IPS-NIHi7 (cell line): ENCODE measurements around the gene RTL1.

Source experiments
- DNase-seq: peaks from one replicate; pipeline ENCODE4 v3.0.0; 2012; ENCODE audit warnings: mixed read lengths; ENCODE audit errors: extremely low spot score

Gene RTL1

DNA sequence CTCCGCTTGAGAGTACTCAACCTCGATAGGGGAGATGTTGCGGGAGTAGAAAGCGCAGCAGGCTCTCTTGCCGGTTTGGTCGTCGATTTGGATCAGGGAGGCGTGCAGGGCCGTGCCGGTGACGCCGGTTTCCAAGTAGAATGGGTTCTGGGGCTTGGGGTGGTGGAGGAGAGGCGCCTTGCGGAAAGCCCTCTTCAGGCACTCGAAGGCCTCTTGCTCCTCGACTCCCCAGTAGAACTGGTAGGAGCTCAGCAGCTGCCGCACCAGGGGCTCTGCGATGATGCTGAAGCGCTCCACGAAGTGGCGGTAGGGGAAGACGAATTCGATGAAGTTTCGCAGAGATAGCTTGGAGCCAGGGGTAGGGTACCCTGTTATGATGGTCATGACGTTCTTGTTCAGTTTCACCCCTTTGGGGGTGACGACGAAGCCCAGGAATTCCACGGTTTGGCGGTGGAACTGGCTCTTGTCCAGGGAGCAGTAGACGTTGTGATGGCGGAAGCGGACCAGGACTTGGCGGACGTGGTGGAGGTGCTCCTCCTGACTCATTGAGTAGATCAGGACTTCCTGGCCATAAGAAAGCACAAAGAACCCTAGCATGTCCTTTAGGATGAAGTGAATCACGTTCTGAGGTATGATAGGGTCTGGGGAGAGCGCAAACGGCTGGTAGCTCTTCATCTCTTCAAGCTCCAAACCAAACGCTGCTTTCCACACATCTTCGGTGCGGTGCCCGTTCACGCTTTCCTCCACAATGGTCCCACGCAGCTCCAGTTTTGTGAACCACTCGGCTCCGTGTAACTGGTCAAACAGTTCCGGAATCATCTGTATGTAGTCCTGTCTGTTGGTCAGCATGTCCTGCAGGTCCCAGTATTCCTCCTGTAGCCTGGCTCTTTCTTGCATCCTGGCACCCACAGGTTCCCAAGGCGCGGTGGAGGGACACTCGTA is 21.2 kb downstream of the RTL1 start:
- DNase-seq: no peak

DNA sequence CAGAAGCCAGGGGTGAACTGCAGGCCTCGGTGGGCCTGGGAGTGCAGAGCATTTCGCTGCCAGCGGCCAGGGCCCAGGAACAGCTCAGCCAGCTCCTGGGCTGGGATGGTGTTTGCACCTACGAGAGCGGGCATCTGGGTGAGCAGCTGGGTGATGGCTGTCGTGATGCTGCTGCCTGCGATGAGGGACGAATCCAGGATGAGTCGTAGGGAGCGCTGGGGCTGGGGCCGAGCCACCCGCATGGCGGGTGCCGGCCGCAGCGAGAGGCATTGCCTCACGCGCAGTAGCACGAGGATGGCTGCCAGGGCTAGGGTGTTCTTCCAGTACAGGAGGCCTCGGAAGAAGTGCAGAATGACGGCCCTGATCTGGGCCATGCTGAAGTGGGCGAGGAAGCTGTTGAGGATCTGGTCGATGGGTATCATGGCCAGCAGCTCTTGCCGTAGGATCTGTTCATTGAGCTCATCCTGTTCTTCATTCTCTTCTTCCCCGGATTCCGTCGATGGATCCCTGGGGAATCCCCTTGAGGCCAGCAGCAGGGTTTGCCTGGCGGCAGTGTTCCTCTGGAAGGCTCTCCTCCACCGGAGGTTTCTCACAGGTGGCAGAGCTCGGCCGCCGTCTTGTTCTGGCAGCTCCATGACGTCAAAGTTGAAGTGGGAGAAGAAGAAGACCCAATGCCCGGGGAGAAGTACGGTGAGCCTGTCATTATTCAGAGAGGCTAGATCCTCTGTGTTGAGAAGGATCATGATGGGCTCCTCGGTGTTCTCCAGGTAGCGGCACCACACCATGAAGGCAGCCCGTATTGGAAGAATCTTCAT is 22.1 kb downstream of the RTL1 start:
- DNase-seq: no peak

DNA sequence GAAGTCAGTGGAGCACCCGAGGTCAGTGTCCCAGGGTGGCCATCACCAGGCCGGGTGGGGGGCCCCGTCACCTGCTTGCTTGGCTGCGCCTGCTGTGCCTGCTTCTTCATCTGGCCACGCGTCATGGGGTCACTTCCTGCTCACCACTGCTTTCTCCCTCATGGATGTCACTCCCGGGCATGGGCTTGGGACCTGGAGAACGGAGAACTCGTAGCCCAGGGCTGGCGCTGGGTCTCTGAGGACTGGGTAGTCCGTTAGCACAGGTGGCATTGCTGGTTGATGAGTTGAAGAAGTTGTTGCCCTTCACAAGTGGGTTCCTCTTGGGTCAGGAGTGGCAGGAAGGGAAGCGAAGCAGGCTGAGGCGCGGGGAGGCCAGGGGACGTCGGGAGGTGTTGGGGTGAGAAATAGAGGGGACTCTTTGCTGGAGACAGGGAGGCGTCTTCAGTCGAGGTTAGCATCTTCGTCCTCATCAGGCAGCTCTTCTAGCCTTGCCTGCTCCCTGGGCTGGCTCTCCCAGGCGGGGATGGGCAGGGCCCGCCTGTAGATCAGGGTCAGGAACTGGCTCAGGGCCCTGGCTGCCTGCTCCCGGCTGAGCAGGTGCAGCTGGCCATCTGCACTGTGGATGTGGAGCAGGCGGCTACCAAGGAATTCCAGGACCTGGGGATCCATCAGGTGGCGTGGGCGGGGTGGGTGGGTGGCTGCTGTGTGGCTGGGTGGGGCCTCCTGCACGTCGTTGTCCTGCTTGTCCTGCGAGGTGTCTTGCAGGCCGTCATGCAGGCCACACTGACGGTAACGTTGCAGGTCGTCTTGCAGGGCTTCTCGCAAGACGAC is 23.0 kb downstream of the RTL1 start:
- DNase-seq: no peak

DNA sequence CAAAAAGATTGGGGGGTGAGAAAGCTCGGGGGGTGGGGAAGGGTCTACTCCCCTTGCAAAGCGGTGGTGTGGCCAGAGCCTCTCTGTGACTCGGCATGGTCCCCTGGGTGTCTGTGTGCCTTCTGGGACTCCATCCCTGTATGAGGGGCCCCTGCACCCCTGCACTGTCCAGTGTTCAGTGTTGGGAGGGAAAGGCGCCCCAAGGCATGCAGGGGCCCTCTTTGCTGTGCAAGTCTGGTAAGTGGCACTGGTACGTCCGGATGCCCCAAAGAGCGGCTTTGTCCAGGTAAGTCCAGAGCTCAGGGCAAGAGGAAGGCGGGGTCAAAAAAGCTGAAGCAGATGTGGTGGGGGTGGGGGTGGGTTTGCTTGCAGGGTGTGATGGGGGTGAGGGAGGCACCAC is 23.7 kb downstream of the RTL1 start:
- DNase-seq: no peak

DNA sequence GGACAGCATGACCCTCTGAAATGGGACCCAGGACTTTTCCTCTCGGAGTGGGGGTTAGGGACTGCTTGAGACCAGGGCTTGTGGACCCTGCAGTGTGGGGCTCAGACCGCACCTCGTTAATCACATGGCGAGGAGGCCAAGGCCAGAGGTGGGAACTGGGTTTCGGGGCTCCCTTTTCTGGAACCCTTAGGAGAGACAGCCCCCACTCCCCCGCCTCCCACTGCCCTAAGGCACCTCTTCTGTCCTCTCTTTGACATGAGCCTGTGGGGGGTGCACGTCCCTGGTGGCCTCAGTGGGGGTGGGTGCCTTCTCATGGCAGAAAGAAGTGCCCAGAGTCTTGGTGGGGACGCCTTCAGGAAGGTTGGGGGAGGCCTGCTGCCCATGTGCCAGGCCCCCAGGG is 24.3 kb downstream of the RTL1 start:
- no peak for DNase-seq

DNA sequence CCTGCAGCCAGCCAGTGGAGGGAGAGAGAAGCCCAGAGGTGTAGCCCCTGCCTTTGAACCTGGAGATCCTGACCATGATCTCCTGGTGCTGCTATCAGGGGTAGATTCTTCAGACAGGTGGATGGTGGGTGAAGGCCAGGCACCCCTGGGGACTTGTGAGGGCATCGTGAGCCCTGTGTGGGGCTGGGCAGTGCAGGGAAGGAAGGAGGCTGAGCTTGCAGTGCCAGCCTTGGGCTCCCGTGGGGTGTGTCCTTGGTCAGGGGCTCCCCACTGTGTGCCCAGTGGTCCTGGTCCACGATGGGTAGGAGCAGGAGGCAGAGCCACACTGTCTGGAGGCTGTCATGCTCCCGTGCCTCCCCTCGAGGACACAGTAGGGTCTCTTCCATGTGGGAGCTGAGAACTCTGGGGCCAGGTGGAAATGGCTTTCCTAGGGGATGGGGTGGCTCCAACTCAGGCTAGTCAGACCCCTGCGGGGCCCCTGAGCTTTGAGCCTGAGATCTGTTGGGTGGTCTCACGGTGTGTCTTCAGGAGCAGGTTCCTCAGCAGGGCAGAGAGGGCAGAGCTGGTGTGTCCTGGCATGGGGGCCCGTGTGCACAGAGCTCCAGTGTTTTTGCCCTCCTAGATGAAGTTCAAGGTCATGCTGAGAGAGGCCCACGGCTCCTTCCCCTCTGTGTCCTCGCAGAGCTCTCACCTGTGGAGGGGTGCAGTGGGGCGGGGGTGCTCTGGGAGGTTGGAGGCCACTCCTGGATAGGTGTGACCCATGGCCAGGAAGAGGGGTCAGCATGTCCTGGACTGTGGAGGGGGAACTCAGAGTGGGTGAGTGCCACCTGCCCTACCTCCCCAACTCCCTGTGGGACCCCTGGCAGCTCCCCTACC is 25.0 kb downstream of the RTL1 start:
- DNase-seq: no peak

DNA sequence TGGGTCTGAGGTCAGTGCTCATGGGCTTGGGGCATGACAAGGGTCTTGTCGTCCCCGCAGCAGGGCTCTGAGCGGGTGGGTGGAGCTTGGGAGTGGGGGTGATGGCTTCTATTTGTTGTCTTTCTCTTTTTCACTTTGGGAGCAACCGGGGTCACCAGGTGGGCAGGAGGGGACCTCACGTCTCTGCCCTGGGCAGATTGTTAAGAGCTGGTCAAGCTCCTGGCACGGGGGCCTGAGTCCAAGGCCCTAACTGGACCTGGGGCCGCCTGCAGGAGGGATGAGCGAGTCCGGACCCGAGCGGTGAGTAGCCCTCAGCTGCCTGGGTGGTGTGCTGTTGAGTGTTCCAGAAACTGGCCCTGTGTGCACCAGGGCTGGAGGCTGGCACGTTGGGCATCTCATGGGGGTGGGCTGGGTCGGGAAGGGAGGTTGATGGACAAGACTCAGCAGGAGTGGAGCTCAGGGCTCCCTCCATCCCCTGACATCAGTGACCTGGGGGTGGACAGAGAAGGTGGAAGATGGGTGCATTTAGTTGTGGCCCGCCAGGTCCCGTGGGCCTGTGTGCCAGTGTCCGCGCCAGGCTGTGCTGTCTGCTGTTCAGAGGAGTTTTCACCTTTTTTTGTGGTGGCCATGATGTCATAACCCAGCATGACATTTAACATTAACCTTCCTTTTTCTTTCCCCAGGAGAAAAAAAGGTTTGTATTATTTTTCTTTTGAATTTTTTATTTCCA is 27.5 kb downstream of the RTL1 start:
- no peak for DNase-seq

DNA sequence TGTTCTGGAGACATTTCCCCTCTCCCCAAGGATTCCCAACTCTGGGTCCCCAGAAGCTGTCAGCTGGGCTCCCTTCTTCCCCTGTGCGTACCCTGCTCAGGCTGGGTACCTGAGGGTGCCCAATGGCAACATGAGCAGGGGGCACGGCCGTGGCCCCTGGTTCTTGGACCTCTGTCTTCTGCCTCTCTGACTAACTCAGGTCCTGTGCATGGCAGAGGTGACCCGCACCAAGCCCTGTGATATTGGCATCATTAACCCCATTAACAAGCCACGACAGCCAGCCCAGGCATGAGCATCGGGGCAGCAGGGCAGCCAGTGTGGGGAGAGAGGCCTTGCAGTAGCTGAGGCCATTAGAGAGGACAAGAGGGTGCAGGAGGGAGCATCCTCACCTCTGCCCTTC is 28.4 kb downstream of the RTL1 start:
- no peak for DNase-seq

DNA sequence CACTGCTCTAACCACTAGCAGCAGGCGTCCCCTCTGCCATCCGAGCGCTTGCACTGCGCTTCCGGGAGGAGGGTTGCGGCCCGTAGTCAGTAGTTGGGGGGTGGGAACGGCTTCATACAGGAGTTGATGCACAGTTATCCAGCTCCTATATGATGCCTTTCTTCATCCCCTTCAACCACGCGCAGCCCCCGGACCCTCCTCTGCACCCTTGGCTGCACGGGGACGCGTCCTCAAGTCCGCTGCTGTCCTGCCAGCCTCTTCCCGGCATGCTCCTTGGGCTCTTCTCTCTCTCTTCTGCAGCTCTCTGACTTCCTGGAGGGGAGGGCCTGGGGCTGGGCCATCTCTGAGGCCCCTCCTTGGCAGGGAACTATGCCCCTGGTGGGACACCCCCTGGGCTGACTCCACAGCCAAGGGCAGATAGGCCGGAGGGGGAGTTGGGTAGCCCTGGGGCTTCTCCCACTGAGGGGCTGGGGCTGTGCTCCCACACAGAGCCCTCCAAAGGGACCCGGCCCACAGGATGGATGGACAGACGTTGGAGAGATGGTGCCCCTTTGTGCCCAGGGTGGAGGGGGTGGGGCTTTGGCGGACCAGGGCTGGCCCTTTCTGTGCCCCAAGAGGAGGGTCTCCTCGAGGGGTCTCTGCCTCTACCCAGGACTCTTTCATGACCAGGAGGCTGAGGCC is 29.0 kb downstream of the RTL1 start:
- DNase-seq: no peak

DNA sequence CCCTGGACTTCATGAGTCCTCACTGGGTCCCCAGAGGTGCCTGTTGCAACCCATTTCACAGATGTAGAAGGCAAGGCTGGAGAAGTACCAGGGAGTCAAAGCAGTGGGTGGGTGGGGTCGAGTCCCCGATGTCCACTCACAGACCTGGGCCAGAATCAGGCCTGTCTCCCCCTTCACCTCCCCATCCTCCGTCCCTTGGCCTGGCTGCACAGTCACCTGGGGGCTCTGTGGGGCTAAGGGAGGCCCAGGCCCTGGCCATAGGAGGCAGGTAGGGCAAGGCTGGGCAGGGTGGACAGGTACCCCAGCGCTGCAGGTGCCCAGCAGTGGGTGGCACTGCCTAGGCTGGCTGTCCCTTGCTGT is 29.5 kb downstream of the RTL1 start:
- DNase-seq: no peak

DNA sequence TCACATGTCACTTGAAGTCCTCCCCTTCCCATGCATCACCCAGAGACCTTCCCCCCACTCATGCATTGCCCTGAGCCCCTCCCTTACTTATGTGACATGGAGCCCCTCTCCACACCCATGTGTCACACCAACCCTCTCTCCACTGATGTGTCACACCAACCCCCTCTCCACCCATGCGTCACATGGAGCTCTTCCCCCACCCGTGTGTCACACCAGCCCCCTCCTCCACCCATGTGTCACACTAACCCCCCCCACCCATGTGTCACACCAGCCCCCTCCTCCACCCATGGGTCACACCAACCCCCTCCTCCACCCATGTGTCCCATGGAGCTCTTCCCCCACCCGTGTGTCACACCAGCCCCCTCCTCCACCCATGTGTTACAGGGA is 30.4 kb downstream of the RTL1 start:
- no peak for DNase-seq

DNA sequence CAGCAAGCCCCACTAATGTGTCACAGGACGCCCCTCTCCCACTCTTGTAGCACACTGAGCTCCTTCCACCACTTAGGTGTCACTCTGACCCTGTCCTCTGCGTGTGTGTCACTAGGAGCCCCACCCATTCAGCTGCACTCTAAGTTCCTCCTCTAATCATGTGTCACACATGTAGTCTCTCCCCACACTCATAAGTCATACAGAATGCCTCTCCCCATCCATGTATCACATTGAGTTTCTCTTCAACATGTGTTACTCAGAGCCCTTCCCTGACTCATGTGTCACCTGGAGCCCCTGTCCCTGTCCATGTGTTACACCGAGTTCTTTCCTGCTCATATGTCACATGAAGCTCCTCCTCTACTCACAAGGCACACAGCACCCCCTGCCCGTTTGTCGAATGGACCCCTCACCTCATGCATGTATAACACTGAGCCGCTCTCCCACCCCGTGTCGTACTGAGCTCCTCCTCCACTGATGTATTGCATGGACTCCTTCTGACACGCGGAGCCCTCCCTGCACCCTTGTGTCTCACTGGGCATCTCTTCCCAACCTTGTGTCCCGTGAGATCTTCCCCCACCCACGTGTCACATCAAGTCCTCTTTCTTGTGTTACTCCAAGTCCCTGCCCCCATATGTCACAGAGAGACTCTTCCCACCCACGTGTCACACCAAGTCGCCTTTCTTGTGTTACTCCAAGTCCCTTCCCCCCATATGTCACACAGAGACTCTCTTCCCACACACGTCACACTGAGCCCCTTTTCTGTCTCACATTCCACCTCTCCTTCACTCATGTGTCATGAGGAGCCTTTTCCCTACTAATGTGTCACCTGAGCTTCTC is 31.0 kb downstream of the RTL1 start:
- no peak for DNase-seq

DNA sequence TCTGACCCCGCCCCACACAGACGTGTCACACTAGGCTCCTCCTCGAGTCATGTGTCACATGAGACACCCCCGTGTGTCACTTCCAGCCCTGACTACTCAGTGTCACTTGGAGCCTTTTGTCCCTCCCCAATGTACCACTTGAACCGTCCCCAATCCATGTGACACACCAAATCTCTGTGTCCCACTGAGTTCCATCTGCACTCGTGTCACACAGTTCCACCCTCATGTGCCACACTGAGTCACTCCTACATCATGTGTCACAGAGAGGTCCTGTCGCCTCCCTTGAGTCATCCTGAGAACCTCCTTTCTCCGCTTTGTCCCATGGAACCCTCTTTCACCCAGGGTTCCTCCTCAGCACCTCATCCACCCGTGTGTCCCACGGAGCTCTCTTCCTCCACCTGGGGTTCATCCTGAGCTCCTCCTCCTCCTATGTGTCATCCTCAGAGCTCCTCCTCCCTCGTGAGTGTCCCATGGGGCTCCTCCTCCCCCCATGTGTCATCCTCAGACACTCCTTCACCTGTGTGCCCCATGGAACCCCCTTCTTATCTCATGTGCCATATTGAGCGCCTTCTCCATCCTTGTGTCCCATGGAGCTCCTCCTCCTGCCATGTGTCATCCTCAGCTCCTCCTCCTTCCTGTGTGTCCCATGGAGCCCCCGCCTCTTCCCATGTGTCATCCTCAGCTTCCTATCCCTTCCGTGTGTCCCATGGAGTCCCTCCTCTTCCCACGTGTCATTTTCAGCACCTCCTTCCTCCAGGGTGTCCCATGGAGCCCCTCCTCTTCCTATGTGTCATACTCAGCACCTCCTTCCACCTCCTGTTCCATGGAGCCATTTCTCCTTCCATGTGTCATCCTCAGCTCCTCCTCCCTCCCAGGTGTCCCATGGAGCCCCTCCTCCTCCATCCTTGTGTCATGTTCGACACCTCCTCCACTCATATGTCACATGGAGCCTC is 32.0 kb downstream of the RTL1 start:
- DNase-seq: no peak

DNA sequence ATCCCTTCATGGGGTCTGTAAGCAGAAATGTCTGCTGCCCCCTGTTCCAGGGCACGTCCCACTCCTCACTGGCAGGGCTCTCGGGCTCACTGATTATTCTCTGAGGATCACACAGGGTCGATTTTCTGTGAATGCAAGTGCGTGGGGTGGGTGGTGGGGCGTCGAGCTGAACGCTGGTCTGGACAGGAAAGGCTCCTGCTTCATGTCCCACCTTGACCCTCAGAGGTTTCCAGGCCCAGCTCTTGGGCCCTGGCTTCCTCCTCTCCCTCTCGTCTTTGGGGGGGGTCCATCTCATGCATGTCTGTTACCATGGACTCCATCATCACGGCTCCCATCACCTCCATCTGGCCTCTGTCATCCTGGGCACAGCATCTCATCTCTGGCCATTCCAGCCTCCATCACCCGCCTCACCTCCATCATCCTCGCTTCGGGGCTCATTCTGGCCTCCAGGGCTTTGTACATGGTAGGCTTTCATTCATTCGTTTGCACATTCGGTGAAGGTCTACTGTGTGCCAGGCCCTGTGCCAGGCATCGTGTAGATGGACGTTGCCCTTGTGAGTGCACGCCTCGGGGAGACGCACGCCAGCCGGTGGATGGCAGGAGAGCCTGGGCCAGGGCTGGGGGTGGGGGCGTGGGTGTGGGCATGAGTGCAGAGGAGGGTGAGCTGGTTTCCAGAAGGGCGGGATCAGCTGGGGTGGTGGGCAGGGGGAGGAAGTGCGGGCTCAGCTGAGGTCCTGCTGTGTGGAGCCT is 34.7 kb downstream of the RTL1 start:
- no peak for DNase-seq

DNA sequence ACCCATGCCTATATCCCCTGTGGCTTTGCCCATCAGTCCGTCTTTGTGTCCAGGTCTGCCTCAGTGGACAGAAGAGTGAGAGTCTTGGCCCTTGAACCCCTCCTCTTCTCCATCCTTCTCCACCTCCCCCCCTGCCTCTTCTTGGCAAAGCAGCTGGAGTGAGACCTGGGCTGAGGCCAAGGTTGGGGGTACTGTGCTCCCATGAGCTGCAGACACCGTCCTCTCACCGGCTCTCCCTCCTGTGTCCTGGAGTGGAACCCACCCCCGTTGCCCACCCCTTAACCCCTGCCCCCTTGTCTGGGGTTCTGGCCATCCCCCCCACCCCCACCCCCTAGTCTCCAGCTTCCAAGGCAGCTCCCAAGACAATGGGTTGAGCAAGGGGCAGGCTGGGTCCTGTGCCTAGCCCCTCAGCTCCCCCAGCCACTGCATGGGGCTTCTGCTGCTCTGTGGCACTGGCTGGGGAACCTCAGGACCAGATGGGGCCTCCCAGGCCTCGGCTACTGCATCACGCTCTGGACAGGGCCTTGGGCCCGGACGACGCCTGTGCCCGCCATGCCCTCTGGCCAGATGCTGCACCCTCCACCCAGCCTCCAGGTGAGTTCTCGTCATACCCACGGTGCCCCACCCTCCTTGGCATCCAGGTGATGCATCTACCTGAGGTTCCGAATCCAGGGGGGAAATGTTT is 35.7 kb downstream of the RTL1 start:
- no peak for DNase-seq
